ENCODE results near the gene HTR3C.
"Not testable (repeated sequence)": the region's sequence is repeated elsewhere in the genome, so short reads cannot be mapped to it uniquely, and the experiment has no call there.

The HTR3C gene

GRCh38 chr3:184052767-184053166 is at the start of gene HTR3C:
Gene HTR3C, plus strand, starts transcription at chr3:184053047. Its CDS starts 34 bp downstream, at chr3:184053081.
- no peak for DNase-seq

DNA sequence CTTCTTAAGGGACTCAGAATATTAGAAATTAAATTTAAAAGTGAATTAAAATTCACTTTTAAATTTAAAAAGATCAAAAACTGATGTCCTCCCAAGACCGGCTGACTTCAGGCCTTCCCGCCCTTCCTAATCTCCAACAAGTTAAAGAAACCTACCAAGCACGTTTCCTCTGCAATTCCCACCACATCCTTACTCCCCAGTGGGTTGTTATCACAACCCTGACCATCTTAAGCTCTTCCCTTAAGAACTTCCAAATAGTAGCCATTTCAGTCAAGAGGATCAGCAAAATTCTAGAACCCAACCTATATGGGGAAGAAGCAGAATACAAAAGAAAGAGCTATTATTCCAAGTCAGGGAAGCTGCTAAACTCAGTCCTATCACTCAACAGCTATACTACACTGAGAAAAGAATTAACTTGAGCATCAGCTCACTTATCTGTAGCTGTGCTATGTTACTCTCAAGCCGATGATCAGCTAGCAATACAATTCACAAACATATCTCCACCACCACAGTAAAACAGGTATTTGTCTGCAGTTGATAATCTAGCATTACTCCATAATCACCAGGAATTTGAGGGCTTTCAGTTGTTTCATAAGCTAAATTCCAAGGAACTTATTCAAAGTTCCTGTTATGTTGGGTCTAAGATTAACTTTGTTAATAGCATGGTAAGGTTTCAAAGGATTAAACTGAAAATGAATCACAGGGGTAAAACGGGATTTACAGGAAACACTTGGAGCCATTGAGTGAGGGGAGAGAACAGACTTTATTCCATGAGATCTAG is 49.5 kb upstream of the HTR3C start:
- DNase-seq: no peak

GRCh38 chr3:184004476-184004875 is 48.4 kb upstream of the HTR3C start:
- no peak for DNase-seq

GRCh38 chr3:184005941-184006507 is 46.8 kb upstream of the HTR3C start:
- peak; percentile 95 for DNase-seq

DNA sequence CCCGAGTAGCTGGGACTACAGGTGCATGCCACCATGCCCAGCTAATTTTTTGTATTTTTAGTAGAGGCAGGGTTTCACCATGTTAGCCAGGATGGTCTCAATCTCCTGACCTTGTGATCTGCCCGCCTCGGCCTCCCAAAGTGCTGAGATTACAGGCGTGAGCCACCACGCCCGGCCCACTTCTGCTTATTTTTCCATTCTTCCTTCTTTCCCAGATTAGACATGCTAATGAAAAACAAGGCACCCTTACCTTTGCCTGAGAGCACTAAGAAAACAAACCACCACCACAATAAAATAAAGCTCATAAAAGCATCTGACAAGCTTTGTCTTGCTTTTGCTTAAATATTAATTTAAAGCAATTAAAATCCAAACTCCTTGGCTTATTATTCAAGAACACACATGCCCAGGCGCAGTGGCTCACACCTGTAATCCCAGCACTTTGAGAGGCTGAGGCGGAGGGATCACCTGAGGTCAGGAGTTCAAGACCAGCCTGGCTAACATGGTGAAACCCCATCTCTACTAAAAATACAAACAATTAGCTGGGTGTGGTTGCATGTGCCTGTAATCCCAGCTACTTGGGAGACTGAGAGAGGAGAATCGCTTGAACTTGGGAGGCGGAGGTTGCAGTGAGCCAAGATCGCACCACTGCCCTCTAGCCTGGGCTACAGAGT is 45.6 kb upstream of the HTR3C start:
- not testable (repeated sequence) for DNase-seq

DNA sequence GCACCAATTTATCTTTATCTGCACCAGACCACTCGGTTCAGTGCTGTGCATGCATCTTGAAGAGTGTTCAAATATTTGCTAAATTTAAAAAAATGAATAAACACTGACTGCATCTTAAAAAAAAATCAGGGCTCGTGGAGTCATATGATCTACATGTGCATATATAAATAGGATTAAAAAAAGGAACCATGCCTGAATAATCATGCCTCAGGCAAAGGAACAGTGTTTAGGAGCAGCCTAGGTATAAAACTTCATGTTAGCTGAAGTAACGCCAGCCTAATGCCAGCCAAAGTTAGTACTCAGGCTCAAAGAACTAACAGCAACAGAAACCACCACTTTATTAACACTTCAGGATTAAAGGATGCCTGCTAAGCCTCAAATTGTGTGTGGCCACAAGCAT is 44.7 kb upstream of the HTR3C start:
- no peak for DNase-seq

DNA sequence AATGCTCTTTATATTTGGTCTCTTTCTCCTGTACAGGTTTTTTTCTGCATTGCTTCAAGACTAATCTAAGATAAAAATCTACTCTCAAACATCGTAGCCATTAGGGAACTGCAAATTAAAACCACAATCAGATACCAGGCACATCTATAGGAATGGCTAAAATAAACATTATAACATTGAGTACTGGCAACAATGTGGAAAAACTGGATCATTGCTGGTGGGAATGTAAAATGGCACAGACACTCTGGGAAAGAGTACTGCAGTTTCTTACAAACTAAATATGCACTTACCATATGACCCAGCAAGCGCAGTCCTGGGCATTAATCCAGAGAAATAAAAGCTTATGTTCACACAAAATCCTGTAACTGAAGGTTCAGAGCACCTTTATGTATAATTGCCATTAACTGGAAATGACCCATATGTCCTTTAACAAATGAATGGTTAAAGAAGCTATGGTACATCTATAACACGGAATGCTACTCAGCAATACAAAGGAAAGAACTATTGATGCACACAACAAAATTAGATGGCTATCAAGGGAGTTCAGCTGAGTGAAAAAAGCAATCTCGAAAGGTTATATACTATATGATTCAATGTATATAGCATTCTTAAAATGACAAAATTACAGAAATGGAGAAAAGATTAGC is 41.5 kb upstream of the HTR3C start:
- no peak for DNase-seq

DNA sequence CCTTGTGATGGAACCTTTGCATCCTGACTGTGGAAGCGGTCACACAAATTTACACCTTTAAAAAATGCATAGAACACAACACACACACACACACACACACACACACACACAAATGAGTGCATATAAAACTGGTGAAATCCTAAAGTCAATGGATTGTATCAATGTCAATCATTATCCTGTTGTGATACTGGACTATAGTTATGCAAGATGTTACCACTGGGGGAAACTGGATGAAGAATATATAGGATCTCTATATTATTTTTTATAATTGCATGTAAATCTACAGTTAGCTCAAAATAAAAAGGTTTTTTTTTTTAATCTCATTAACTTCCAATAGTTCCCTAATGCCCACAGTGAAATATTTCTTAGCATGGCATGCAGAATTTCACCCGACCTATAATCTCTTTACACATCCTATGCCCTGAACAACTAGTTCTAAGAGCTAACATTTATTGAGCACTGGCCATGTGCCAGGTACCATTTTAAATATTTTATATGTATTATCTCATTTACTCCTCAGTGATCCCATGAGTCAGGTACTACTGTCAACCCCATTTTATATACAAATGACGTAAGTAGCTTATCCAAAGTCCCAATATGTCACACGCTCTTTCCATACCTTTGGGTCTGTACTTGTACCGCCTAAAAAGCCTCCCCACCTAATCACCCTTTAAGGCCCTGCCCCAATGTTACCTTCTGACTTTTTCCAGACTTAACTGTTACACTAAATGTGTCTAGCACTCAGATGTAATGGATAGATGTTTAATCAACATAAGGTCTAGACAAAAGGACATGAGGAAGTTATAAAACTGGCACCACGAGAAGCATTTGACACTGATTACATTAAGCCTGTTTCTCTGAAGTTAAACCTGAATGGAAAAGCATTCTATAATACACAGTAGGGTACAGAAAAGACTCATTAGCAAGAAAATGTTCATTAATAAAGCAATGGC is 40.6 kb upstream of the HTR3C start:
- no peak for DNase-seq

DNA sequence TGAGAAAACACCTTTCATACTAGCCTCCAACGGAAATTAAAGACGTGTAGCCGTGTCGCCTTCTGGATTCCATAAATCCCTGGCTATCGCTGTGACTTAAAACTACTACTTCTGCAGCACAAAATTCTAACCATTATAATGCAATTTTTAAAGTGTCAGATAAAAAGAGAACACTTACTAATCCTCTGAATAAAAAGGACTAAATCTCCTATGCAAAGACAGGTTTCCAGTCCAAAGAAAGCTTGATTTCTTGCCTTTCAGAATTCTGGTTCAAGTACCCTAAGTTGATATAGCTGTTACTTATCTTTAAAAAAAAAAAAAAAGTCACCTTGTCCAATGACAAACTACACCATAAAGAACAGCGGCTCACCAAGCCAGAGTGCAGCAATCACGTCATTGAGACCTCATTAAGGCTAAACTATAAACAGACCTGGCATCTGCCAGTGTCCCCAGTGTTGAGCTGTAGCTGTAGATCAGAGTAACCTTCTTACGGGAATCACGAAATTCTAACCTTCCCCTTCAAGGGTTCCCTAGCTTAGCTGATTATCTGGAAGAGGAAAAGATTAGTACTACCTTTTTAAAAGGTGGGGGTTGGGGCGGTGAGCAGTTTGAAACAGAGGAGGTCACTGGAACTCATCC is 37.3 kb upstream of the HTR3C start:
- DNase-seq: peak; percentile 34

- DNase-seq: no peak
These were observed 36.7 kb upstream of the HTR3C start for GRCh38 chr3:184016169-184016570.

GRCh38 chr3:184016811-184017671 is 35.8 kb upstream of the HTR3C start:
- peak; percentile 30 for DNase-seq

DNA sequence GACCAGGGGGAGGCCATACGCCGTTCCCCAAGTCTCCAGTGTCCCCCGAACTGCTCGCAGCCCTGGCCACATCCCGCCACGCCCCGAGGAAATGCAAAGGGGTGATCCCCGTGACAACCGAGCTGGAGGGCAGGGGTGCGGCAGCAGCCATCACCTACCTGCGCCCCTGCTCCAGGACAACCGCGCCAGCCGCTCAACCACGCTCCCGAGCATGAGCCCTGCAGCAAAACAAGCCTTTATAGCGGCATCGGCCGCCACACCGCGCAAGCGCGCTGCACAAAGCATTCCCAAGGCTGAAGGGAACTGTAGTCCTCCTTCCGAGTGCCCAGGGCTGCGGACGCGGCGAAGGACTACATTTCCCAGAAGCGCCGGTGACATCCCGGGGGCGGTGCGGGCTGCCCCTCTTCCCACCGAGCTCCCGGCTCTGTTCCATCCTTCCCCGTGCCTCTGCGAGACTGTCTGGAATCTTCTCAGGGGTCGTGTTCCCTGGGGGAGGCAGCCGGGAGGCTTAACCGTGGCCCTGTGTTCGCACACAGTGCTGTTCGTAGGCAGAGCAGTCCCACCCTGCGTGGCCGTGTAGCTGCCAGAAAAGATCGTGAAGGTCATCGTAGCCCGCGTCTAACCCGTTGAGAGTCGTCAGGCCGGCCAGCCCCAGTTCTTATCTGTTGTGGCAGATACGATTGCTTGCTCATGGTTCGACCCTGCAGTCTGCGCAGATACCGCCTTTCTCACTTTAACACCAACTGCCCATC is 35.0 kb upstream of the HTR3C start, which contains the start of gene ABCC5:
Gene ABCC5, minus strand, starts transcription at position 213 of the 752 bp plus-strand sequence. CDS start 3,492 bp downstream, outside the sequence.
- peak; percentile 93 for DNase-seq

DNA sequence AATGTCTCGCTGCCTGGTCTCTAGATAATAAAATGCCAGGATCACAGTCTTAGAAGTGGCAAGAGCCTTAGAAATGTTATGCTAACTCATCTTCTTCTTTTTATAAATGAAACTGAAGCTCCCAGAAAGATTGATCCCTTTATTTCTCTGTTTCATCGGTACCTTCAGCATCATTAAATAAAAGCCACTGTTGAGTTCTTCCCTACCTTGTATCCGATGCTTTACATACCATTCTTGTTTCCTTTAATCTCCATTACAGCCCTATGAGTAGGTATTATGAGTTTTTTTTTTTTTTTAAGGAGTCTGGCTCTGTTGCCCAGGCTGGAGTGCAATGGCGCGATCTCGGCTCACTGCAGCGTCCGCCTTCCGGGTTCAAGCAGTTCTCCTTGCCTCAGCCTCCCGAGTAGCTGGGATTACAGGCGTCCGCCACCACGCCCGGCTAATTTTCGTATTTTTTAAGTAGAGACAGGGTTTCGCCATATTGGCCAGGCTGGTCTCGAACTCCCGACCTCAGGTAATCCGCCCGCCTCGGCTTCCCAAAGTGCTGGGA is 34.3 kb upstream of the HTR3C start:
- DNase-seq: no peak

DNA sequence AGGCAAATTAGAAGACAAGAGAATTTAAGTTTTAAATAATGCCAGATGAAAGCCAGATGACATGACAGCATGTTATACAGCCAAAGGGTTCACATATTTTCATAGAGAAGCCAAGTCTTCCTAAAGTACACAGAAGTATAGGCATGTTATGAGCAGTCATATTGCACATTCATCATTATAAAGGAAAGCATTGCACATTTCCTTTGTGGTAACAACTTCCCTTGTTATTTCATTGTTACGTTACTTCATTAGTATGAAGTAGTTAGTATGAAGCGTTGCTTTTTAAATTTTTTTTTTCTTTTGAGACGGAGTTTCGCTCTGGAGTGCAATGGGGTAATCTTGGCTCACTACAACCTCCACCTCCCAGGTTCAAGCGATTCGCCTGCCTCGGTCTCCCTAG is 30.5 kb upstream of the HTR3C start:
- no peak for DNase-seq

DNA sequence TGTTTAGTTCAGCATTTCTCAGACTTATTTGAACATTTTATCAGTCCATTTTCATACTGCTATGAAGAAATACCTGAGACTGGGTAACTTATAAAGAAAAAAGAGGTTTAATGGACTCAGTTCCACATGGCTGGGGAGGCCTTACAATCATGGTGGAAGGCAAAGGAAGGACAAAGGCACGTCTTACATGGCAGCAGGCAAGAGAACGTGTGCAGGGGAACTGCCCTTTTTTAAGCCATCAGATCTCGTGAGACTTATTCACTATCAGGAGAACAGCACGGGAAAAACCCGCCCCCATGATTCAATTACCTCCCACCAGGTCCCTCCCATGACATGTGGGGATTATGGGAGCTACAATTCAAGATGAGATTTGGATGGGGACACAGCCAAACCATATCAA is 27.6 kb upstream of the HTR3C start:
- not testable (repeated sequence) for DNase-seq

GRCh38 chr3:184028275-184028890 is 24.5 kb upstream of the HTR3C start:
- DNase-seq: not testable (repeated sequence)

- no peak for DNase-seq
These were observed 23.4 kb upstream of the HTR3C start for GRCh38 chr3:184029443-184029842.

GRCh38 chr3:184030536-184030935 is 22.3 kb upstream of the HTR3C start:
- no peak for DNase-seq

DNA sequence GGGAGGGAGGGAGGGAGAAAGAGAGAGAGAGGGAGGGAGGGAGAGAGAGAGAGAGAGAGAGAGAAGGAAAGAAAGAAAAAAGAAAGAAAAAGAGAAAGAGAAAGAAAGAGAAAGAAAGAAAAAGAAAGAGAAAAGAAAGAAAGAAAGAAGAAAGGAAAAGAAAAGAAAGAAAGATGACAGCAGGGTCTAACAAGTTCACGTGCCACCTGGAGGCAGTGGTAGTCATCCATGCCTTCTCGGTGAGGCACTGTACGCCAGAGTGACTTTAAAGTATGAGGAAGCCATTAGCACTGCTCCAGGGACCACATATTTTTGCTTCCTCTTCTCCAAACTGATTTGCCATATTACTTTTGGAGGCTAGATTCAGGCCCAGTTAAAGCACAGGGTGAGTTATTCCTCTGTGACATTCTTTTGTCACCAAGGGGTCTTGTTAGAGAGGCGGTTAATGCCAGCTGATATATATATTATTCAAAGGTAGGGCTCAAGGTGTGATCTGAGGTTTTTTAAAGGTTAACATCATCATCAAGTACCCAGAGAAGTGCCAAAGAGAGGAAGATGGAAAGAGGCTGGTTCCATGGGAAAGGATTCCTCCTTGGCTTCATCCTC is 21.6 kb upstream of the HTR3C start, which contains the start of gene HTR3D:
Gene HTR3D, plus strand, starts transcription at position 556 of the 606 bp plus-strand sequence. Its CDS starts 0 bp downstream, at position 556.
- DNase-seq: no peak
